ENCODE results near the gene RREB1. TPM values are rescaled to one million over a fixed set of nuclear protein-coding genes. Genes with fewer than 3 reads are reported as not detected.

The RREB1 gene
- total RNA-seq, 6 donors from 2014 or later: 44.2 to 112 (median 60.5) TPM

DNA sequence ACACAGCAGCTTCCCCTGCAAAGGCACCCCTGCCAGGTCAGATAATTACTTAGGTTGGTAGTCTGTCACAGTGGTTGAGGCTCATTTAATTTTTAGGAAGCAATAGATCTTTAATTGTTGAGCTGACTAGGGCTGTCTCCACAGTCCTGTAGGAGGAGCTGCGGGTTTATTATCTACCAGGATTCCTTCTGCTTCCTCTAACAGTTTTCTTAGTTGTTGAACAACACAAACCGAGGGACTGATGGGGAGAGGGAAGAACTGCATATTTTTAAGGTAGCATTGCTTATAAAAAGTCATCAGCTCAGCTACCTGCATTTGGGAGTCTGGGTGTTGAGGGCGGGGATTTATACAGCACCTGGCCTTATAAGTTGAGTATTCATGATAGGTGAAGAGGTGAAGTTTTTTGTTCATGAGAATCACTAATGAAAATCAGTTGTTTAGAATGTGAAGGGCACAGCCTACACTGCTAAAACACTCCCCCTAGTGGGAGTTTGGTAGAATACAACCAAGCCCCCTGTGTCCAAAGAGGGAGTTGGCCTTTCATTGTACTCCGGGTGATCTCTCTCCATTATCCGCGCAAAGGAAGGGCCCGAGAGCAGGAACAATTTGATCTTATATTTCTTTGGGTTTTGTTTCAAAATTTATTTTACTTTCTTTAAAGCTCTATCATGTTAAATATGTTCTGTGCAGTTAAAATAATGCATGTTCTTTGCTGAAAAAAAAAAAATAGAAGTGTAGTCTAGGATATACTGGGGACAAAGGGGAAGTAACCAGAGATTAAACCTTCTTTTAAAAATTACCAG is 135.6 kb downstream of the RREB1 start:
- H3K4me1 ChIP-seq: peaks cover 28 to 32% (median 30%) of the 10 kb centered on the region in 4 donors
- ATAC-seq (ENCODE audit: low FRiP score in 2 of 2) (peak; percentile 81 to 84), DNase-seq (no peak)
- 10 to 11% methylated on average over 7 of the region's 7 CpGs for WGBS, 2 donors
- TF ChIP-seq, protein P1, sequence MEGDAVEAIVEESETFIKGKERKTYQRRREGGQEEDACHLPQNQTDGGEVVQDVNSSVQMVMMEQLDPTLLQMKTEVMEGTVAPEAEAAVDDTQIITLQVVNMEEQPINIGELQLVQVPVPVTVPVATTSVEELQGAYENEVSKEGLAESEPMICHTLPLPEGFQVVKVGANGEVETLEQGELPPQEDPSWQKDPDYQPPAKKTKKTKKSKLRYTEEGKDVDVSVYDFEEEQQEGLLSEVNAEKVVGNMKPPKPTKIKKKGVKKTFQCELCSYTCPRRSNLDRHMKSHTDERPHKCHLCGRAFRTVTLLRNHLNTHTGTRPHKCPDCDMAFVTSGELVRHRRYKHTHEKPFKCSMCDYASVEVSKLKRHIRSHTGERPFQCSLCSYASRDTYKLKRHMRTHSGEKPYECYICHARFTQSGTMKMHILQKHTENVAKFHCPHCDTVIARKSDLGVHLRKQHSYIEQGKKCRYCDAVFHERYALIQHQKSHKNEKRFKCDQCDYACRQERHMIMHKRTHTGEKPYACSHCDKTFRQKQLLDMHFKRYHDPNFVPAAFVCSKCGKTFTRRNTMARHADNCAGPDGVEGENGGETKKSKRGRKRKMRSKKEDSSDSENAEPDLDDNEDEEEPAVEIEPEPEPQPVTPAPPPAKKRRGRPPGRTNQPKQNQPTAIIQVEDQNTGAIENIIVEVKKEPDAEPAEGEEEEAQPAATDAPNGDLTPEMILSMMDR (IDR thresholded peaks at IDR 0.05): peak; percentile 73 to 90 (median 80)
- no peak for TF ChIP-seq POLR2A (IDR thresholded peaks at IDR 0.05)
- peak in 1 of 2 donors; percentile 24 for TF ChIP-seq POLR2AphosphoS5 (IDR thresholded peaks at IDR 0.05)
- peaks cover 14 to 49% (median 32%) of the 10 kb centered on the region in 4 donors for H3K36me3 ChIP-seq
- H3K4me3 ChIP-seq: no peak overlapping the region
- no peaks in the 10 kb centered on the region for H3K27me3 ChIP-seq
- peak overlapping the region; percentile 45 to 78 (median 68) for H3K27ac ChIP-seq
- no peaks in the 10 kb centered on the region for H3K9me3 ChIP-seq

GRCh38 chr6:7245668-7246393 is 138.1 kb downstream of the RREB1 start:
- H3K27ac ChIP-seq: no peak overlapping the region
- WGBS, 2 donors: 93 to 95% methylated on average over 12 to 15 of the region's 15 CpGs
- ATAC-seq (ENCODE audit: low FRiP score in 2 of 2) (no peak), DNase-seq (no peak)
- H3K4me3 ChIP-seq: no peak overlapping the region
- TF ChIP-seq EP300 (IDR thresholded peaks at IDR 0.05) (no peak), POLR2A (IDR thresholded peaks at IDR 0.05) (no peak), POLR2AphosphoS5 (IDR thresholded peaks at IDR 0.05) (no peak)
- TF ChIP-seq, protein P1 (IDR thresholded peaks at IDR 0.05): no peak
- H3K36me3 ChIP-seq: peaks cover 22 to 67% (median 49%) of the 10 kb centered on the region in 4 donors
- H3K4me1 ChIP-seq: peaks cover 28 to 38% (median 30%) of the 10 kb centered on the region in 4 donors
- no peaks in the 10 kb centered on the region for H3K9me3 ChIP-seq
- no peaks in the 10 kb centered on the region for H3K27me3 ChIP-seq

DNA sequence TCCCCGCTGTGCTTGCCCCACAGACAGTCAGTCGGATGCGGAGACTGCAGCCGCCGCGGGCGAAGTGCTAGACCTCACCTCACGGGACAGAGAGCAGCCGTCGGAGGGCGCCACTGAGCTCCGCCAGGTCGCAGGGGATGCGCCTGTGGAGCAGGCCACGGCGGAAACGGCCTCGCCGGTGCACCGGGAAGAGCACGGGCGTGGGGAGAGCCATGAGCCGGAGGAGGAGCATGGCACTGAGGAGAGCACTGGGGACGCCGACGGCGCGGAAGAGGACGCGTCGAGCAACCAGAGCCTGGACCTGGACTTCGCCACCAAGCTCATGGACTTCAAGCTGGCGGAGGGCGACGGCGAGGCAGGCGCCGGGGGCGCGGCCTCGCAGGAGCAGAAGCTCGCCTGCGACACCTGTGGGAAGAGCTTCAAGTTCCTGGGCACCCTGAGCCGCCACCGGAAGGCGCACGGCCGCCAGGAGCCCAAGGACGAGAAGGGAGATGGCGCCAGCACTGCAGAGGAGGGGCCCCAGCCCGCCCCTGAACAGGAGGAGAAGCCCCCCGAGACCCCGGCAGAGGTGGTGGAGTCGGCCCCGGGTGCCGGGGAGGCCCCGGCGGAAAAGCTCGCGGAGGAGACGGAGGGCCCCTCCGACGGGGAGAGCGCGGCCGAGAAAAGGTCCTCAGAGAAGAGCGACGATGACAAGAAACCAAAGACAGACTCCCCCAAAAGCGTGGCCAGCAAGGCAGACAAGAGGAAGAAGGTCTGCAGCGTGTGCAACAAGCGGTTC is 138.8 kb downstream of the RREB1 start:
- 92 to 94% methylated on average over 59 to 71 of the region's 71 CpGs for WGBS, 2 donors
- ATAC-seq (ENCODE audit: low FRiP score in 2 of 2) (no peak), DNase-seq (peak in 1 of 2 donors; percentile 77)
- H3K27me3 ChIP-seq: no peaks in the 10 kb centered on the region
- no peak for TF ChIP-seq POLR2A (IDR thresholded peaks at IDR 0.05)
- no peak for TF ChIP-seq POLR2AphosphoS5 (IDR thresholded peaks at IDR 0.05)
- TF ChIP-seq EP300 (IDR thresholded peaks at IDR 0.05): no peak
- TF ChIP-seq, protein P1 (IDR thresholded peaks at IDR 0.05): no peak
- peaks cover 22 to 69% (median 49%) of the 10 kb centered on the region in 4 donors for H3K36me3 ChIP-seq
- no peak overlapping the region for H3K4me3 ChIP-seq
- no peaks in the 10 kb centered on the region for H3K9me3 ChIP-seq
- peaks cover 20 to 33% (median 22%) of the 10 kb centered on the region in 4 donors for H3K4me1 ChIP-seq
- no peak overlapping the region for H3K27ac ChIP-seq

DNA sequence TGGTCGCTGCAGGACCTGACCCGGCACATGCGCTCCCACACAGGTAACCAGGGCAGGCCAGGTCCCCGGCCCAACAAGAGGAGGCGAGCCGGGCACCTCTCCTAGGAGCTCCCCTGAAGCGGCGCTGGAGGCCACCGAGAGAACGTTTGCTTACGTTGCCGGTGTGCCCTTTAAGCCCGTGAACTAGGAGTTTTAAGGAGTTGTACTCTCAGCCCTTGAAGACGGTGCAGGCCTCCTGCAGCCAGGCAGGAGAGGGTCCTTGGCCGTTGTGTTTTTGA is 139.4 kb downstream of the RREB1 start:
- Histone ChIP-seq H3K27me3 (no peaks in the 10 kb centered on the region), H3K4me3 (no peak overlapping the region), H3K36me3 (peaks cover 22 to 73% (median 49%) of the 10 kb centered on the region in 4 donors), H3K9me3 (no peaks in the 10 kb centered on the region), H3K27ac (no peak overlapping the region), H3K4me1 (peaks cover 15 to 27% (median 17%) of the 10 kb centered on the region in 4 donors)
- DNase-seq (no peak), ATAC-seq (ENCODE audit: low FRiP score in 2 of 2) (no peak)
- WGBS, 2 donors: 95 to 98% methylated on average over 6 to 15 of the region's 15 CpGs
- TF ChIP-seq EP300 (IDR thresholded peaks at IDR 0.05): no peak
- TF ChIP-seq POLR2A (IDR thresholded peaks at IDR 0.05): no peak
- TF ChIP-seq, protein P1 (IDR thresholded peaks at IDR 0.05): no peak
- TF ChIP-seq POLR2AphosphoS5 (IDR thresholded peaks at IDR 0.05): no peak

Data from upper lobe of left lung (tissue), 6 donors.